Endothelial cell of umbilical vein (primary cell): Measurements from ENCODE around the gene CACNA2D1.

Experiments used
- EZH2 ChIP-seq: IDR thresholded peaks from 2 replicates; pipeline ENCODE4 v1.6.1; 2012; ENCODE audit warnings: borderline replicate concordance, low read depth, mild to moderate bottlenecking, moderate library complexity, low read length, inconsistent platforms; ENCODE audit not compliant: severe bottlenecking
- FOS ChIP-seq: IDR thresholded peaks from 2 replicates; pipeline ENCODE4 v1.6.1; 2011; ENCODE audit warnings: mild to moderate bottlenecking, low read length, moderate library complexity, borderline replicate concordance; ENCODE audit not compliant: insufficient read depth
- JUN ChIP-seq: IDR thresholded peaks from 2 replicates; pipeline ENCODE4 v1.6.1; 2011; ENCODE audit warnings: borderline replicate concordance, low read depth; ENCODE audit not compliant: insufficient read length, insufficient read depth
- MYC ChIP-seq: IDR thresholded peaks from one replicate; pipeline ENCODE4 v1.6.1; 2011; ENCODE audit warnings: mild to moderate bottlenecking, low read depth, low read length
- POLR2A ChIP-seq: IDR thresholded peaks from 2 replicates; pipeline ENCODE4 v1.6.1; 2012; ENCODE audit warnings: low read depth, mild to moderate bottlenecking, control low read depth, low read length
- POLR2AphosphoS5 ChIP-seq: IDR thresholded peaks from 2 replicates; pipeline ENCODE4 v1.6.1; 2012; ENCODE audit warnings: low read depth, mild to moderate bottlenecking, control low read depth, low read length, moderate library complexity; ENCODE audit not compliant: insufficient read depth
- TF ChIP-seq, protein P1 (sequence below), 2 donors: IDR thresholded peaks; 1 replicate in 1 of 2; 2 replicates in 1 of 2; pipeline ENCODE4 v1.5.1; 2011; ENCODE audit warnings: low read length in 2 of 2, mild to moderate bottlenecking in 2 of 2, moderate library complexity in 2 of 2, control low read depth in 1 of 2, inconsistent platforms in 1 of 2, low read depth in 1 of 2; ENCODE audit not compliant: insufficient read depth in 1 of 2; ENCODE audit errors: extremely low read depth in 1 of 2
- TF ChIP-seq, protein P2 (sequence below): IDR thresholded peaks from 2 replicates; pipeline ENCODE4 v1.6.1; 2011; ENCODE audit not compliant: insufficient read depth, insufficient read length

DNA sequence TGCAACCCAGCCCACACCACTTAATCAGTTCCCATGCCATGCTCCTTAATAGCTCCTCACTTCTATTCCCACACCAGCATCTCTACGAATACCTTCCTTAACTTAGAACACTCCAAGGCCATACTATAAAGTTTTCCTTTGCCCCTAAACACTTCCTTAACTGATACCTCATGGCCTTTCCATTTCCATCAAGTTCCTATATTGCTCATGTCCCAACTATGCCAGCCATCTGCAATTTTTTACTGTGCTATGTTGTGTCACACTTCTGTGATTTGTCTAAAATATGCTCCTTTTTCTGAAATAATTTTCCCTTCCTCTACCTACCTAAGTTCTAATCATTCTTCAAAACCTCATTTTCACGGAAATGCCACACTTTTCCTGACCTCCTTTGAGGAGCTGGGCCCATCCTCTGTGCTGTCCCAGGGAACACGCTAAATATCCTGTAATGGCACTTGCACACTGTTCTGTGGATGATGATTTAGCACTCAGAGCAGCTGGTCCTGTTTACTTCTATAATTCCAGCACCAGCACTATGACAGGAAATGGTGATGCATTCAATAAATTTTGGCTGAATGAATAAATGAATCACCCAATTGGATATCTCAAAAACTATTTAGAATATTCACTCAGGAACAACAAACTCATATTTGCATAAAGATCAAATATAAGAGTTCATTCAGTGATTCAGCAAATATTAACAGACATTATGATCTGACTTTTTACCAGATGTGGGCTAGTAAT lies 407.3 kb downstream of the CACNA2D1 start:
- TF ChIP-seq POLR2AphosphoS5: peak; percentile 29
- TF ChIP-seq, protein P1, sequence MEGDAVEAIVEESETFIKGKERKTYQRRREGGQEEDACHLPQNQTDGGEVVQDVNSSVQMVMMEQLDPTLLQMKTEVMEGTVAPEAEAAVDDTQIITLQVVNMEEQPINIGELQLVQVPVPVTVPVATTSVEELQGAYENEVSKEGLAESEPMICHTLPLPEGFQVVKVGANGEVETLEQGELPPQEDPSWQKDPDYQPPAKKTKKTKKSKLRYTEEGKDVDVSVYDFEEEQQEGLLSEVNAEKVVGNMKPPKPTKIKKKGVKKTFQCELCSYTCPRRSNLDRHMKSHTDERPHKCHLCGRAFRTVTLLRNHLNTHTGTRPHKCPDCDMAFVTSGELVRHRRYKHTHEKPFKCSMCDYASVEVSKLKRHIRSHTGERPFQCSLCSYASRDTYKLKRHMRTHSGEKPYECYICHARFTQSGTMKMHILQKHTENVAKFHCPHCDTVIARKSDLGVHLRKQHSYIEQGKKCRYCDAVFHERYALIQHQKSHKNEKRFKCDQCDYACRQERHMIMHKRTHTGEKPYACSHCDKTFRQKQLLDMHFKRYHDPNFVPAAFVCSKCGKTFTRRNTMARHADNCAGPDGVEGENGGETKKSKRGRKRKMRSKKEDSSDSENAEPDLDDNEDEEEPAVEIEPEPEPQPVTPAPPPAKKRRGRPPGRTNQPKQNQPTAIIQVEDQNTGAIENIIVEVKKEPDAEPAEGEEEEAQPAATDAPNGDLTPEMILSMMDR (IDR thresholded peaks at IDR 0.05; ENCODE audit: extremely low read depth in 1 of 2, insufficient read depth in 1 of 2, low read depth in 1 of 2, low read length in 2 of 2): no peak
- no peak for TF ChIP-seq EZH2
- peak; percentile 12 for TF ChIP-seq POLR2A
- TF ChIP-seq, protein P2, sequence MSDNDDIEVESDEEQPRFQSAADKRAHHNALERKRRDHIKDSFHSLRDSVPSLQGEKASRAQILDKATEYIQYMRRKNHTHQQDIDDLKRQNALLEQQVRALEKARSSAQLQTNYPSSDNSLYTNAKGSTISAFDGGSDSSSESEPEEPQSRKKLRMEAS: no peak
- no peak for TF ChIP-seq MYC
- TF ChIP-seq JUN: peak; percentile 79
- TF ChIP-seq FOS: peak; percentile 85
